ENCODE measurements around the gene P2RY11.

The P2RY11 gene

GRCh38 chr19:10106100-10106936 lies 5.2 kb upstream of the P2RY11 start, which contains the start of gene PPAN:
PPAN (plus strand) TSS chr19:10106362; CDS start chr19:10106395, 33 bp downstream.
- peak within 1 kb of the TSS; percentile 66 for H3K27ac ChIP-seq
- ChIA-PET CTCF (interaction anchor here (0.5 to 0.6 kb wide), 4 partner anchors 16 to 1265 kb away, joined by 3 to 4 read pairs (median 3); no protein-coding TSS in a partner anchor), POLR2A (ENCODE audit: low non-redundant PET) (interaction anchor here (1.0 kb wide), 1 partner anchor 10 kb away, joined by 3 read pairs; no protein-coding TSS in a partner anchor)
- peak; percentile 100 for DNase-seq (ENCODE audit: low spot score)
- TF ChIP-seq CTCF (conservative IDR thresholded peaks at IDR 0.05; ENCODE audit: low read depth): no peak

- CTCF ChIA-PET: interaction anchor here (0.6 to 1.0 kb wide), 2 partner anchors 8 to 149 kb away, joined by 3 to 4 read pairs; no protein-coding TSS in a partner anchor
- POLR2A ChIA-PET (ENCODE audit: low non-redundant PET): no interaction called here
- TF ChIP-seq CTCF (conservative IDR thresholded peaks at IDR 0.05; ENCODE audit: low read depth): no peak
- H3K27ac ChIP-seq: peak overlapping the region; percentile 66; the same call in 1 of the 2 replicates
- no peak for DNase-seq (ENCODE audit: low spot score)
These were observed 4.2 kb upstream of the P2RY11 start for GRCh38 chr19:10107254-10107653.

GRCh38 chr19:10107817-10108367 lies 3.6 kb upstream of the P2RY11 start:
- ChIA-PET POLR2A (ENCODE audit: low non-redundant PET) (interaction anchor here (0.7 kb wide), 1 partner anchor 86 kb away, joined by 5 read pairs; no protein-coding TSS in a partner anchor), CTCF (interaction anchor here (0.6 to 1.0 kb wide), 2 partner anchors 9 to 148 kb away, joined by 3 to 4 read pairs; no protein-coding TSS in a partner anchor)
- no peak overlapping the region for H3K27ac ChIP-seq

GRCh38 chr19:10109528-10109927 lies 2.0 kb upstream of the P2RY11 start:
- H3K27ac ChIP-seq: no peak overlapping the region; the same call in 1 of the 2 replicates
- ChIA-PET CTCF (interaction anchor here (0.6 kb wide), 1 partner anchor 11 kb away, joined by 7 read pairs; no protein-coding TSS in a partner anchor), POLR2A (ENCODE audit: low non-redundant PET) (no interaction called here)
- DNase-seq (ENCODE audit: low spot score): no peak
- TF ChIP-seq CTCF (conservative IDR thresholded peaks at IDR 0.05; ENCODE audit: low read depth): no peak

More at GRCh38 chr19:10107817-10108367, 3.6 kb upstream of the P2RY11 start:
- TF ChIP-seq CTCF (conservative IDR thresholded peaks at IDR 0.05; ENCODE audit: low read depth): no peak
- DNase-seq (ENCODE audit: low spot score): no peak

- no peak for TF ChIP-seq CTCF (conservative IDR thresholded peaks at IDR 0.05; ENCODE audit: low read depth)
- no peak for DNase-seq (ENCODE audit: low spot score)
- POLR2A ChIA-PET (ENCODE audit: low non-redundant PET): no interaction called here
- peak overlapping the region; percentile 73 for H3K27ac ChIP-seq
- CTCF ChIA-PET: interaction anchor here (0.6 kb wide), 1 partner anchor 10 kb away, joined by 7 read pairs; no protein-coding TSS in a partner anchor
These were observed 1.2 kb upstream of the P2RY11 start for GRCh38 chr19:10110076-10110971.

- no peak for DNase-seq (ENCODE audit: low spot score)
- POLR2A ChIA-PET (ENCODE audit: low non-redundant PET): no interaction called here
- H3K27ac ChIP-seq: peak overlapping the region; percentile 73
- CTCF ChIA-PET: no interaction called here
- no peak for TF ChIP-seq CTCF (conservative IDR thresholded peaks at IDR 0.05; ENCODE audit: low read depth)
These were observed 548 bp upstream of the P2RY11 start for GRCh38 chr19:10110972-10111317.

Data from RWPE1 (cell line).